ENCODE measurements around the gene MRPL50. TPM values are rescaled to one million over a fixed set of nuclear protein-coding genes. Genes with fewer than 3 reads are reported as not detected.

Gene MRPL50
- total RNA-seq: 10 to 100 TPM in 1 of 4 donors, 1 to 10 TPM in 3; 3.4 to 16.1 (median 9.5) TPM

DNA sequence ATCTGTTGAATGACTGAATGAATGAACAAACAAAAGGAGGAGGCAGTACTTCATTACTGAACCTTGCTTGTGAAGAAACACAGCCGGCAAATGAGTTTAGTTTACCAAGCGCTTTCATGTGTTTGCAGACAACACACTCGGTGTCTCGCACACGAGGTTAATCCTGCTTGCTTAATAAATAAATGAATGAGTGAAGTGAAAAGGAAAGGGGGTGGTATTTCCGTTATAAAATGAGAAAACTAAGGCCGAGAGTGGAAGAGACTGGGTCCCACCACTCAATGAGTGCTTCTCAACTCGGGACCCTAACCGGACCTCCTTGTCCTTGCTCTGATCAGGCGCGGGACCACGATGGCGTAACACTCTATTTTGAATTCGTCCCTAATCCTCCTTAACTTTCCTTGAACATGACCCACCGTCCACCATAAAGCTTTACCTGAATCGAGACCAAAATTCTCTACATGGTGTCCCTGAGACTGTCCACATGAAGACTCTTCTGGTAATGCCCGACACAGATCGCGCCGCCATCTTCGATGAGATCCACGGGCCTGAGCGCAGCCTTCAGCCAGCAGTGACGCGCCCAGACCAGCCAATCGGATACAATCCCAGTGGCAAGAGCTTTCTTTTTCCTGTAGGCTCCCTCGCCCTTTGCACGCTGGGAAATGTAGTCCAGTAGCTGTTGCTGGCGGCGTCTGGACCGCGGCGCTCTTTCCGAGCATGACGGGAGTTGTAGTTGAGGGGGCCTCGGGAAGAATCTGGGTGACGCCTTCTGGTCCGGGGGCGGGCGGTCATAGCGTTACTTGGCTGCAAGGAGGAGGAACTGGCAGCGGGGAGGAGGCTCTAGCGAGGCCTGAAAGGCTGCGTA is at the start of gene MRPL50, which contains the start of gene ZNF189:
TSS of gene MRPL50 (minus strand) at position 551 of the 862 bp plus-strand sequence. CDS start at position 525, 26 bp downstream.
TSS of gene ZNF189 (plus strand) at position 784 of the 862 bp plus-strand sequence. CDS start 306 bp downstream, outside the sequence.
- Histone ChIP-seq H3K36me3 (peaks cover 2 to 34% (median 17%) of the 10 kb centered on the region in 4 donors), H3K9me3 (peaks cover 0 to 11% of the 10 kb centered on the region in 2 donors), H3K27ac (peak within 1 kb of the TSS; percentile 84 to 93 (median 88)), H3K27me3 (no peaks in the 10 kb centered on the region), H3K4me3 (peak within 1 kb of the TSS; percentile 53 to 94 (median 74)), H3K4me1 (peaks cover 8 to 50% (median 26%) of the 10 kb centered on the region in 4 donors)
- peak; percentile 98 for DNase-seq
- 0% methylated on average over 7 to 42 of the region's 44 CpGs for WGBS, 2 donors (ENCODE audit: low coverage in 1 of 2)
- in situ Hi-C loops (cut with MboI; ENCODE audit: low pct_ligation_motif_present in 1 of 4, low pct_unique_long_range_greater_than_20kb in 1 of 4, low sequenced_read_pairs in 3 of 4): loop anchor here in 1 of 4 donors (10.0 kb wide), 1 partner anchor 137 kb away; the partner anchor contains the start of gene RNF20
- TF ChIP-seq POLR2A (IDR thresholded peaks at IDR 0.05): peak; percentile 84
- peak; percentile 76 to 89 (median 87) for TF ChIP-seq POLR2AphosphoS5 (IDR thresholded peaks at IDR 0.05)
- no peak for TF ChIP-seq EP300 (IDR thresholded peaks at IDR 0.05; ENCODE audit: low read depth)
- intact Hi-C loops (cut with DNase I; ENCODE audit: low total_unique reads): no loop called here

- Histone ChIP-seq H3K4me1 (peaks cover 0 to 20% (median 4%) of the 10 kb centered on the region in 4 donors), H3K4me3 (no peak overlapping the region), H3K9me3 (no peaks in the 10 kb centered on the region), H3K27me3 (no peaks in the 10 kb centered on the region), H3K36me3 (no peaks in the 10 kb centered on the region), H3K27ac (no peak overlapping the region)
- DNase-seq: no peak
- intact Hi-C loops (cut with DNase I; ENCODE audit: low total_unique reads): no loop called here
- in situ Hi-C loops (cut with MboI; ENCODE audit: low pct_ligation_motif_present in 1 of 4, low pct_unique_long_range_greater_than_20kb in 1 of 4, low sequenced_read_pairs in 3 of 4): no loop called here
- TF ChIP-seq CTCF (IDR thresholded peaks at IDR 0.05) (no peak), POLR2AphosphoS5 (IDR thresholded peaks at IDR 0.05) (no peak), POLR2A (IDR thresholded peaks at IDR 0.05) (no peak), EP300 (IDR thresholded peaks at IDR 0.05; ENCODE audit: low read depth) (no peak)
Measured at GRCh38 chr9:101446732-101447131, 48.3 kb upstream of the MRPL50 start.

GRCh38 chr9:101445353-101446029 is 47.1 kb upstream of the MRPL50 start:
- no peak for DNase-seq
- H3K4me3 ChIP-seq: no peak overlapping the region
- no peaks in the 10 kb centered on the region for H3K27me3 ChIP-seq
- in situ Hi-C loops (cut with MboI; ENCODE audit: low pct_ligation_motif_present in 1 of 4, low pct_unique_long_range_greater_than_20kb in 1 of 4, low sequenced_read_pairs in 3 of 4) (no loop called here), intact Hi-C loops (cut with DNase I; ENCODE audit: low total_unique reads) (no loop called here)
- TF ChIP-seq CTCF (IDR thresholded peaks at IDR 0.05): no peak
- TF ChIP-seq EP300 (IDR thresholded peaks at IDR 0.05; ENCODE audit: low read depth): no peak
- TF ChIP-seq POLR2A (IDR thresholded peaks at IDR 0.05): no peak
- no peak for TF ChIP-seq POLR2AphosphoS5 (IDR thresholded peaks at IDR 0.05)
- H3K4me1 ChIP-seq: peaks cover 0 to 20% (median 4%) of the 10 kb centered on the region in 4 donors
- H3K9me3 ChIP-seq: no peaks in the 10 kb centered on the region
- H3K27ac ChIP-seq: peak overlapping the region in 3 of 4 donors; percentile 1 to 17 (median 3)
- no peaks in the 10 kb centered on the region for H3K36me3 ChIP-seq
- WGBS, 2 donors (ENCODE audit: low coverage in 1 of 2): 34 to 41% methylated on average over 4 to 5 of the region's 5 CpGs

DNA sequence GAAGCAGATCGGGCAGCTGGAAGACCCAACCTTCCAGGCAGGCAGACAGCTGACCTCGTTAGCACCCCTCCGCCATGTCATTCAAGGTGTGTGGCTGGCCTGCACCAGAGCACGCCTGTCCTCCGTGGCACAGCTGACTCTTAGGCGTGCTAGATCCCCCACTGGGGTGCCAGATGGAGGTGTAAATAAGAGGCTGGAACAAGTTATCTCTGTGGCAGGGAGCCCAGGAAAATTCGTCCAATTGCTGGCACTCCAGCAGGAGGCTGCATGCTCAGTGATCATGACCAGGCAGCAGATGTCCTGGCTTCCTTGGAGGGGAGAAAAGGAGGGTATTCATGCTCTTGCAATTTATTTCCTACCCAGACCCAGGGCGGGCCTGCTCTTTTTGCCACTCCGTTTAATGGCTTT is 45.0 kb upstream of the MRPL50 start:
- intact Hi-C loops (cut with DNase I; ENCODE audit: low total_unique reads): no loop called here
- Histone ChIP-seq H3K36me3 (no peaks in the 10 kb centered on the region), H3K4me3 (no peak overlapping the region), H3K4me1 (peaks cover 0 to 5% (median 2%) of the 10 kb centered on the region in 4 donors), H3K27ac (peak overlapping the region in 3 of 4 donors; percentile 13 to 35 (median 14)), H3K9me3 (no peaks in the 10 kb centered on the region), H3K27me3 (no peaks in the 10 kb centered on the region)
- in situ Hi-C loops (cut with MboI; ENCODE audit: low pct_ligation_motif_present in 1 of 4, low pct_unique_long_range_greater_than_20kb in 1 of 4, low sequenced_read_pairs in 3 of 4): no loop called here
- WGBS, 2 donors (ENCODE audit: low coverage in 1 of 2): 64 to 72% methylated on average over 4 to 9 of the region's 9 CpGs
- DNase-seq: peak; percentile 14
- peak in 2 of 3 donors; percentile 11 to 21 for TF ChIP-seq POLR2AphosphoS5 (IDR thresholded peaks at IDR 0.05)
- TF ChIP-seq POLR2A (IDR thresholded peaks at IDR 0.05): no peak

All from transverse colon (tissue), 4 donors.